Esophagus muscularis mucosa (tissue), 4 donors: ENCODE measurements around the gene SPATA3.

Experiments used
- EP300 ChIP-seq: sonication (generic); formaldehyde crosslinking; IDR thresholded peaks from one replicate; pipeline ENCODE4 v1.6.1; 2017; ENCODE audit warnings: antibody characterized with exemption
- POLR2A ChIP-seq: fragments of 450-650 bp; IDR thresholded peaks from one replicate; pipeline ENCODE4 v1.6.1; 2017; ENCODE audit warnings: antibody characterized with exemption, moderate library complexity, mild to moderate bottlenecking, low read depth
- POLR2AphosphoS5 ChIP-seq, 2 donors: sonication (generic); formaldehyde crosslinking; IDR thresholded peaks; one replicate each; pipeline ENCODE4 v1.6.1; 2017; ENCODE audit warnings: antibody characterized with exemption in 2 of 2
- TF ChIP-seq, protein P1 (sequence below), 3 experiments: fragments of 200-600 bp in 2 of 3; fragments of 450-650 bp in 1 of 3; sonication (generic) in 2 of 3; IDR thresholded peaks; one replicate each; pipeline ENCODE4 v1.5.1; 2017 to 2019; ENCODE audit warnings: antibody characterized with exemption in 3 of 3, mild to moderate bottlenecking in 2 of 3, moderate library complexity in 1 of 3

DNA sequence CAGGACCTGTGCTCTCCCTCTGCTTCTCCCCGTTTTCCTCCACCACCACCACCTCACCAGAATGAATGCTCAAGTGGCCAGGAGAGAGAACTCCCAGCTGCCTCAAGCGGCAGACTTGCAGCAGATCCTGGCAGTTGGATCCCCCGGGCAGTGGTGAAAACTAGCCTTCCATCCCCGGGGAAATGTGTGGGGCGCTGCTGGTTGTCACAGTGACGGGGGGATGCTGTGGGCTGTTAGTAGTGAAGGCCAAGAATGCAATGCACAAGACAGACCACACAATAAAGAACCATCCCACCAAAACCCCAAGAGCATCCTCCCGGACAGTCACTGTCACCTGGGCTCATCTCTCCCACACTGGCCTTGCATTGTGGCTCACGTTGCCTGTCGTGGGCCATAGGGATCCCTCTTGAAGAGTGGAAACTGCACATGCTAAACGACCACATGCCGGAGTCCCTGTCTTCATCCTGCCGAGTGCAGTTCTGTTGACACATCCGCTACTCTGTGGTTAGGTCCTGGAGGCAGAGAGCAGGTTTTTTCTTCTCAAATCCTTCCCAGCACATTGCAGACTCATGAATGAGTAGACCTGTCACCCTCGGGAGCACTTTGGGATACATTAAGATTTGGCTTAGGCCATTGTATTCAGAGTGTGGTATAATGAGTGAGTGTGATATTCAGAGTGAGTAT is 13.5 kb downstream of the SPATA3 start:
- TF ChIP-seq POLR2AphosphoS5 (IDR thresholded peaks at IDR 0.05): no peak
- TF ChIP-seq, protein P1, sequence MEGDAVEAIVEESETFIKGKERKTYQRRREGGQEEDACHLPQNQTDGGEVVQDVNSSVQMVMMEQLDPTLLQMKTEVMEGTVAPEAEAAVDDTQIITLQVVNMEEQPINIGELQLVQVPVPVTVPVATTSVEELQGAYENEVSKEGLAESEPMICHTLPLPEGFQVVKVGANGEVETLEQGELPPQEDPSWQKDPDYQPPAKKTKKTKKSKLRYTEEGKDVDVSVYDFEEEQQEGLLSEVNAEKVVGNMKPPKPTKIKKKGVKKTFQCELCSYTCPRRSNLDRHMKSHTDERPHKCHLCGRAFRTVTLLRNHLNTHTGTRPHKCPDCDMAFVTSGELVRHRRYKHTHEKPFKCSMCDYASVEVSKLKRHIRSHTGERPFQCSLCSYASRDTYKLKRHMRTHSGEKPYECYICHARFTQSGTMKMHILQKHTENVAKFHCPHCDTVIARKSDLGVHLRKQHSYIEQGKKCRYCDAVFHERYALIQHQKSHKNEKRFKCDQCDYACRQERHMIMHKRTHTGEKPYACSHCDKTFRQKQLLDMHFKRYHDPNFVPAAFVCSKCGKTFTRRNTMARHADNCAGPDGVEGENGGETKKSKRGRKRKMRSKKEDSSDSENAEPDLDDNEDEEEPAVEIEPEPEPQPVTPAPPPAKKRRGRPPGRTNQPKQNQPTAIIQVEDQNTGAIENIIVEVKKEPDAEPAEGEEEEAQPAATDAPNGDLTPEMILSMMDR (IDR thresholded peaks at IDR 0.05): no peak
- no peak for TF ChIP-seq EP300
- no peak for TF ChIP-seq POLR2A
